ENCODE measurements around the gene MDGA2. TPM values are rescaled to one million over a fixed set of nuclear protein-coding genes. Genes with fewer than 3 reads are reported as not detected.

The MDGA2 gene
- polyA plus RNA-seq, 1 of the 3 experiments (the other 2 are of a cell fraction): not detected

GRCh38 chr14:47606566-47606965, 68.8 kb downstream of the MDGA2 start:
- H3K79me2 ChIP-seq (ENCODE audit: insufficient read depth): no peaks in the 10 kb centered on the region
- no peaks in the 10 kb centered on the region for H3F3A ChIP-seq (replicated peaks; ENCODE audit: insufficient read depth)
- no peaks in the 10 kb centered on the region for H3K9me2 ChIP-seq
- WGBS (ENCODE audit: low lambda C conversion rate): 11% methylated on average over 3 of the region's 3 CpGs
- POLR2A ChIA-PET: no interaction called here
- H3K4me1 ChIP-seq (ENCODE audit: control insufficient read depth in 1 of 2, insufficient read depth in 2 of 2, low read depth in 1 of 2, low read length in 1 of 2): no peaks in the 10 kb centered on the region
- TF ChIP-seq MXI1 (IDR thresholded peaks at IDR 0.05; ENCODE audit: low read depth, low read length): no peak
- TF ChIP-seq USF1 (IDR thresholded peaks at IDR 0.05; ENCODE audit: borderline replicate concordance, low read depth): no peak
- TF ChIP-seq RFX5 (IDR thresholded peaks at IDR 0.05; ENCODE audit: low read length): no peak
- TF ChIP-seq, protein P1, sequence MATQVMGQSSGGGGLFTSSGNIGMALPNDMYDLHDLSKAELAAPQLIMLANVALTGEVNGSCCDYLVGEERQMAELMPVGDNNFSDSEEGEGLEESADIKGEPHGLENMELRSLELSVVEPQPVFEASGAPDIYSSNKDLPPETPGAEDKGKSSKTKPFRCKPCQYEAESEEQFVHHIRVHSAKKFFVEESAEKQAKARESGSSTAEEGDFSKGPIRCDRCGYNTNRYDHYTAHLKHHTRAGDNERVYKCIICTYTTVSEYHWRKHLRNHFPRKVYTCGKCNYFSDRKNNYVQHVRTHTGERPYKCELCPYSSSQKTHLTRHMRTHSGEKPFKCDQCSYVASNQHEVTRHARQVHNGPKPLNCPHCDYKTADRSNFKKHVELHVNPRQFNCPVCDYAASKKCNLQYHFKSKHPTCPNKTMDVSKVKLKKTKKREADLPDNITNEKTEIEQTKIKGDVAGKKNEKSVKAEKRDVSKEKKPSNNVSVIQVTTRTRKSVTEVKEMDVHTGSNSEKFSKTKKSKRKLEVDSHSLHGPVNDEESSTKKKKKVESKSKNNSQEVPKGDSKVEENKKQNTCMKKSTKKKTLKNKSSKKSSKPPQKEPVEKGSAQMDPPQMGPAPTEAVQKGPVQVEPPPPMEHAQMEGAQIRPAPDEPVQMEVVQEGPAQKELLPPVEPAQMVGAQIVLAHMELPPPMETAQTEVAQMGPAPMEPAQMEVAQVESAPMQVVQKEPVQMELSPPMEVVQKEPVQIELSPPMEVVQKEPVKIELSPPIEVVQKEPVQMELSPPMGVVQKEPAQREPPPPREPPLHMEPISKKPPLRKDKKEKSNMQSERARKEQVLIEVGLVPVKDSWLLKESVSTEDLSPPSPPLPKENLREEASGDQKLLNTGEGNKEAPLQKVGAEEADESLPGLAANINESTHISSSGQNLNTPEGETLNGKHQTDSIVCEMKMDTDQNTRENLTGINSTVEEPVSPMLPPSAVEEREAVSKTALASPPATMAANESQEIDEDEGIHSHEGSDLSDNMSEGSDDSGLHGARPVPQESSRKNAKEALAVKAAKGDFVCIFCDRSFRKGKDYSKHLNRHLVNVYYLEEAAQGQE (IDR thresholded peaks at IDR 0.05; ENCODE audit: low read depth, low read length): no peak
- TF ChIP-seq EZH2phosphoT487 (IDR thresholded peaks at IDR 0.05; ENCODE audit: borderline replicate concordance, low read depth): no peak
- TF ChIP-seq MEF2A (IDR thresholded peaks at IDR 0.05; ENCODE audit: borderline replicate concordance, low read depth): no peak
- no peak for TF ChIP-seq NRF1 (IDR thresholded peaks at IDR 0.05; ENCODE audit: low read depth, low read length)
- no peak for TF ChIP-seq PBX3 (IDR thresholded peaks at IDR 0.05)
- TF ChIP-seq NFIC (IDR thresholded peaks at IDR 0.05; ENCODE audit: borderline replicate concordance): no peak
- TF ChIP-seq FOXM1 (IDR thresholded peaks at IDR 0.05; ENCODE audit: low read depth): no peak
- TF ChIP-seq FOSL2 (IDR thresholded peaks at IDR 0.05; ENCODE audit: borderline replicate concordance, low read depth): no peak
- TF ChIP-seq POLR2AphosphoS5 (IDR thresholded peaks at IDR 0.05; ENCODE audit: low read depth, low read length): no peak
- TF ChIP-seq GATA2 (CRISPR knock-in tag; IDR thresholded peaks at IDR 0.05): no peak
- H2AFZ ChIP-seq (ENCODE audit: low read depth): no peak overlapping the region
- H3K36me3 ChIP-seq (replicated peaks in 1 of 2; ENCODE audit: control insufficient read depth in 1 of 2, insufficient read depth in 2 of 2, low read length in 1 of 2): no peaks in the 10 kb centered on the region
- CTCF ChIA-PET: no interaction called here
- no peak overlapping the region for H3K9ac ChIP-seq
- no peaks in the 10 kb centered on the region for H4K20me1 ChIP-seq (ENCODE audit: insufficient read depth)
- no peaks in the 10 kb centered on the region for H3K9me3 ChIP-seq
- no peak overlapping the region for H3K4me3 ChIP-seq (ENCODE audit: low read depth in 2 of 2, low read length in 1 of 2)
- H3K27me3 ChIP-seq (ENCODE audit: insufficient read depth): no peaks in the 10 kb centered on the region
- H3K4me2 ChIP-seq: no peak overlapping the region
- DNase-seq: no peak
- H3K27ac ChIP-seq (ENCODE audit: low read depth in 2 of 2, low read length in 1 of 2): no peak overlapping the region

- POLR2A ChIA-PET: no interaction called here
- TF ChIP-seq SMC3 (IDR thresholded peaks at IDR 0.05; ENCODE audit: low read depth, low read length) (no peak), NRF1 (IDR thresholded peaks at IDR 0.05; ENCODE audit: low read depth, low read length) (no peak), NFIC (IDR thresholded peaks at IDR 0.05; ENCODE audit: borderline replicate concordance) (no peak), USF1 (IDR thresholded peaks at IDR 0.05; ENCODE audit: borderline replicate concordance, low read depth) (no peak), RXRA (IDR thresholded peaks at IDR 0.05; ENCODE audit: borderline replicate concordance, low read depth) (no peak), GABPA (IDR thresholded peaks at IDR 0.05; ENCODE audit: low read depth) (no peak), EP300 (IDR thresholded peaks at IDR 0.05; ENCODE audit: borderline replicate concordance in 1 of 2, low read depth in 1 of 2, low read length in 1 of 2) (no peak), ELF1 (IDR thresholded peaks at IDR 0.05) (no peak), TAF1 (IDR thresholded peaks at IDR 0.05; ENCODE audit: borderline replicate concordance, low read depth, low read length) (no peak), YY1 (IDR thresholded peaks at IDR 0.05; ENCODE audit: low read depth) (no peak)
- no peak overlapping the region for H3K4me3 ChIP-seq (ENCODE audit: low read depth in 2 of 2, low read length in 1 of 2)
- H3K4me2 ChIP-seq: no peak overlapping the region
- H3K27ac ChIP-seq (ENCODE audit: low read depth in 2 of 2, low read length in 1 of 2): no peak overlapping the region
- H3K9me3 ChIP-seq: no peaks in the 10 kb centered on the region
- no peaks in the 10 kb centered on the region for H3K79me2 ChIP-seq (ENCODE audit: insufficient read depth)
- H3K9ac ChIP-seq: no peak overlapping the region
- H3K9me2 ChIP-seq: no peaks in the 10 kb centered on the region
- no peak for DNase-seq
- WGBS (ENCODE audit: low lambda C conversion rate): 2% methylated on average over 2 of the region's 2 CpGs
- H4K20me1 ChIP-seq (ENCODE audit: insufficient read depth): no peaks in the 10 kb centered on the region
- no peaks in the 10 kb centered on the region for H3F3A ChIP-seq (replicated peaks; ENCODE audit: insufficient read depth)
- H3K4me1 ChIP-seq (ENCODE audit: control insufficient read depth in 1 of 2, insufficient read depth in 2 of 2, low read depth in 1 of 2, low read length in 1 of 2): no peaks in the 10 kb centered on the region
- no peaks in the 10 kb centered on the region for H3K27me3 ChIP-seq (ENCODE audit: insufficient read depth)
- no peaks in the 10 kb centered on the region for H3K36me3 ChIP-seq (replicated peaks in 1 of 2; ENCODE audit: control insufficient read depth in 1 of 2, insufficient read depth in 2 of 2, low read length in 1 of 2)
- H2AFZ ChIP-seq (ENCODE audit: low read depth): no peak overlapping the region
- CTCF ChIA-PET: no interaction called here
Measured at GRCh38 chr14:47596860-47597259, 78.5 kb downstream of the MDGA2 start.

Data from SK-N-SH (cell line).